RKO (cell line): Measurements from ENCODE around the gene DUS3L.

ENCODE experiments used
- DNase-seq: peaks from one replicate; pipeline ENCODE4 v3.0.0-alpha.2; 2016; ENCODE audit warnings: low spot score

Gene DUS3L

GRCh38 chr19:5822181-5822844 lies 31.4 kb upstream of the DUS3L start:
- DNase-seq = no peak

GRCh38 chr19:5821521-5822180 lies 30.7 kb upstream of the DUS3L start:
- no peak for DNase-seq

- no peak for DNase-seq
Measured at GRCh38 chr19:5820785-5821184, 29.8 kb upstream of the DUS3L start.

DNA sequence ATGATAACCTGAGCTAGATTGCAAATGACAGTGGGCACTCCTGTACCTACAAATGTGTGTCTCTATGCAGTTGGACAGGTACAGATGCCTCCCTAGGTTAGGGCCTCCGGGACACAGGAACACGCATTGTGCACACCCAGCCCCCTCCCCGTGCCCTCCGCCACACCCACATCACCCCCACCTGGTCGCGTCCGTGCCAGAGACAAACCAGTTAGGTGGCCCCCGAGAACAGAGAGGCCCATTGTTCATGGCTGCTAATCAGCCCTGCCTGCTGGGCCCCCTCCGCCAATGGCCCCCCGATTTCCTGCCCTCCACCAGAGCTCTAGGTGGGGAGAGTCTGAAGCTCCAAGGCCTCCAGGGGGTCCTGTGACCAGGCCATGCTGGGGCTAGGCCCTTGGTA lies 27.6 kb upstream of the DUS3L start:
- no peak for DNase-seq

- no peak for DNase-seq
Measured at GRCh38 chr19:5817218-5817617, 26.3 kb upstream of the DUS3L start.

DNA sequence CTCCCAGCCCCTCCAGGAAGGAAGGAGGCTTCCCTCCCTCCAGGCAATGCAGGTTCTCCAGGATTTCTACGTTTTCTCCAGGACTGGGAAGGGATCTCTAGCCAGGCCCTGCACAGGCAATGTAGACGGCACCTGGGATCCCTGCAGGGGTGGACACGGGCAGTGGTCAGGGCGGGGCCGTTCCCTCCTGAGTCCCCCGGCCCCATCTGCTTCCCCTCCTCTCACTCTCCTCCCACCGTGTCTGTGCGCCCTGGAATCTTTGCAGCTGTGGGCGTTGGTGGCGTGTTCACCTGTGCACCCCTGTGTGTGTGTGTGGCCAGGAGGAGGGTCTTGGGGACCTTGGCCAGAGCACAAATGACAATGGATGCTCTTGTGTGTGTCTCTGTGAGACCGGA lies 23.9 kb upstream of the DUS3L start:
- DNase-seq = no peak

GRCh38 chr19:5814123-5814851 lies 23.3 kb upstream of the DUS3L start:
- no peak for DNase-seq

GRCh38 chr19:5811117-5811516 lies 20.2 kb upstream of the DUS3L start:
- DNase-seq = no peak

DNA sequence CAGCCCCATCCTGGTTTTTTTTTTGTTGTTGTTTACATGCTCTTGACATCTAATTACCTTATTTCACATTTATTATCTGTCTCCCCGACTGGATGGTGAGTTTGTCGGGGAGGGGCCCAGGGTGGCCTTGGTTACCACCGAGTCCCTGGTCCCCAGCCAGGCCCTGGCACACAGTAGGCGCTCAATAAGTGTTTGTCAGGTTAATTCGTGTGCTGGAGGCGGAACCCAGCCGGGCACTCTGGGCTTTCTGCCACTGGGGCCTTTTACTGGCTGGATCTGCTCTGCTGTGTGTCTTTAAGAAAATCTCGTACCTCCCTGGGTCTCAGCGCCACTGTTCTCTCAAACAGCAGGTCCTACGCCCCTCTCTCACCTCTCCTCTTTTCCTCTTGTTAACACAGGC lies 18.5 kb upstream of the DUS3L start:
- DNase-seq = no peak

DNA sequence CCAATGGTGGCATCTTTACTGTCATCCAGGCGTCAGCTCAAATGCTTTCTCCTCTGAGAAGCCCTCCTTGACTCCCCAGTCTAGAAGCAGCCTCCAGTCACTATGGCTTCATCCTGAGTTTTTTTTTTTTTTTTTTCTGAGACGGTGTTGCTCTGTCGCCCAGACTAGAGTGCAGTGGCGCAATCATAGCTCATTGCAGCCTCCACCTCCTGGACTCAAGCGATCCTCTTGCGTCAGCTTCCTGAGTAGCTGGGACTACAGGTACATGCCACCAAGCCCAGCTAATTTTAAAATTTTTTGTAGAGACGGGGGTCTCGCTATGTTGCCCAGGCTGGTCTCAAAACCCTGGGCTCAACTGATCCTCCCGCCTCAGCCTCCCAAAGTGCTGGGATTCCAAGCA lies 18.1 kb upstream of the DUS3L start:
- DNase-seq = no peak

DNA sequence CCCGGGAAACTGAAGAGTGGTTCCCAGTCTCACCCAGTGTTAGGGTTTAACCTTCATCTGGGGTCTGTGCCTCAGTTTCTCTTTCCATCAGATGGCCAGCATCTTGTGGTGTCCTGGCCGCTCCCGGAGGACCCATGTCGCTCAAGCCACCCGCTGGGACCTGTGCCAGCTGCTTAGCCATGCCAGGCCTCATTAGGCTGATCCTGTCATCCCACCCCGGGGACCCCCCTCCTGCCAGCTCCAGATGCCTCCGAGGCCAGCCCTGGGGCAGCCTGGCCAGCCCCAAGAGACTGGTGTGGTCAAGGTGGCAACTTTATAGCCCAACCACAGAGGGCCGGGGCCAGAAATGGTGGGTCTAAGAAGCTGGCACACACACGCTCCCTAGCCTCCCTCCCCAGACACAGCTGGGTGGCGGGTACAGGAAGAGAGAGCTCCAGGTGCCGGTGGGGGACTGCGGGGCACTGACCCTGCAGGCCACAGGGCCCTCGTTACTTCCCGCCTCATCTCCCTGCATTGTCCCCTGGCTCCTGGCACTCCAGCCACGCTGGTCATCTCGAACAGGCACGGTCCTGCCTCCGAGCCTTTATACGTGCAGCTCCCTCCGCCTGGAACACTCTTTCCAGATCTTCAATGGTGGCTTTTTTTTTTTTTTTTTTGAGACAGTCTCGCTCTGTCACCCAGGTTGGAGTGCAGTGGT lies 17.3 kb upstream of the DUS3L start:
- DNase-seq = no peak

GRCh38 chr19:5806905-5807304 lies 15.9 kb upstream of the DUS3L start:
- no peak for DNase-seq

DNA sequence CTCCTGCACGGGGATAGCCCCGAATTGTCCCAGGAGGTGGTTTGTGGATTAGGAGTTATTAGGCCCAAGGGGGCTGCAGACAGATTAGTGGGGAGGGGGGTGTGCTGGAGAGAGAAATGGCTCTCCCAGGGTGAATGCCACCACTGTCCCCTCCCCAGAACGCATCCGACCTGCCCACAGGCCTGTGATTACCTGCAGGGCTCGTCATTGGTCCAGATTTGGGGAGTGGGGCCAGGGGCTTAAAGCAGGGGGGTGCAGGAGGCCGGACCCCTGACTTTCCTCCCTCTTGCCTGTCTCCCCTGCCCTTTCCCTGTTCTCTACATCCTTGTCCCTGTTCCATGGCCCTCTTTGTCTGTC lies 15.1 kb upstream of the DUS3L start:
- DNase-seq = no peak

- DNase-seq = peak; percentile 74
Measured at GRCh38 chr19:5805462-5806132, 14.6 kb upstream of the DUS3L start.

GRCh38 chr19:5804516-5805461 lies 13.8 kb upstream of the DUS3L start, which contains the start of gene NRTN:
TSS of gene NRTN (plus strand) at chr19:5805067. CDS start at chr19:5824166, 19,099 bp downstream.
- DNase-seq = peak; percentile 30

DNA sequence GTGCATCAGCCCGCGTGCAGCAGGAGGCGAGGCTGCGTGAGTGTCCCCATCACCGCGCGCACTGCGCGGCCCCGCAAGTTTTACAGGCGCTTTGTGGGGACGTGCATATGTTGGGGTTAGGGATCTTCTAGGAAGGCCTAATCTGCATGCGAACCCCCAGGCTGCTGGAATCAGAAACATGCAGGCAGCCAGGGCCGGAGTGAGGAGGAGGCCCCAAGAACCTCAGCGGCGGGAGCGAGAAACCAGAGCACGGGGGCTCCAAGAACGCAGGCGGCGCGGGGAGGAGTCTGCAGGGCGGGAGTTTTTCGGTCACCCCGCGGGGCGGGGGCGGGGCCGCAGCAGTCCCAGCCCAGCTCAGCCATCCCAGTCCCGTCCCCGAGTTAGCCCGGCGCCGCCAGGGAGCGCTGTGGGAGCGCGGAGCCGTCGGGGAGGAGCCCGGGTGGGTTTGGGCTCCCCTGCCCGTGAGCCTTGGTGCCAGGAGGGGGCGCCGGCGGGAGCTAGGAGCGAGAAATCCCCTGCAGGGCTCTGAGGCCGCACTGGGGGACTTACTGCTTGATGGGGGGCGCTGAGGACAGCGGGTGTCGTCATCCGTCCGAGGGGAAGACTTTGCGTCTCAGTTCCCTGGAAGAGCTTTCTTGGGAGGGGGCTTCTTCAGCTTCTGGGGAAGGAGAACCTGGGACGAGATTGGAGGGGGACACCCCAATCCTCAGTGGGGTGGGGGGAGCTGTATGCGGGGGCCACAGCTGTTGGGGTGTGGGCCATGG lies 13.0 kb upstream of the DUS3L start:
- peak; percentile 91 for DNase-seq

DNA sequence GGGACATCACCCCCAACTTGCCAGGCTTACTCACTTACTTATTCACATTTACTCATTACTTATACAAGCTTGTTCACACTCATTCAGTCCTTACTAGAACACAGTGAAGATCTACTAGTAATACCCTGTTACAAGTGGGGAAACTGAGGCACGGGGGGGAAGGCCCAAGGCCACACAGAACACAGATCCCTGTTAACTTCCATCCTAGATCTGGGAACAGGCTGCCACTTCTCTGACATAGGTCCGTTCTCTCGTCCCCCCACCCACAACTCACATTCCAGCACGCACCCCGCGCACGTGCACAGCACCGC lies 12.4 kb upstream of the DUS3L start:
- DNase-seq = peak; percentile 51

- no peak for DNase-seq
Measured at GRCh38 chr19:5801796-5802619, 11.0 kb upstream of the DUS3L start.
